ENCODE measurements around the gene TSSK2. TPM values are rescaled to one million over a fixed set of nuclear protein-coding genes. Genes with fewer than 3 reads are reported as not detected.
"Not testable (repeated sequence)": the region's sequence is repeated elsewhere in the genome, so short reads cannot be mapped to it uniquely, and the experiment has no call there.

TSSK2 gene
- polyA plus RNA-seq, 1 donor (not counting 4 experiments of a cell fraction or from before 2014, with no cell fraction given) = not detected

GRCh38 chr22:19152942-19153883, 22.1 kb downstream of the TSSK2 start:
- H3K79me2 ChIP-seq (ENCODE audit: control insufficient read depth, insufficient read depth, low read length) = no peaks in the 10 kb centered on the region
- DNase-seq (ENCODE audit: low read depth, low spot score) (no peak), FAIRE-seq (no peak)
- no peak overlapping the region for H3K9ac ChIP-seq (ENCODE audit: control insufficient read depth, extremely low read depth, insufficient read depth, low read length)
- no peak overlapping the region for H3K4me2 ChIP-seq (ENCODE audit: control insufficient read depth, extremely low read depth, insufficient read depth, low read depth, low read length)
- H2AFZ ChIP-seq (ENCODE audit: control insufficient read depth, low read length) = no peak overlapping the region
- dilution Hi-C loops (cut with MboI; ENCODE audit: extremely low pct_ligation_motif_present, low sequenced_read_pairs) = no loop called here
- no peaks in the 10 kb centered on the region for H3K9me3 ChIP-seq (ENCODE audit: control insufficient read depth, low read depth, low read length)
- H3K36me3 ChIP-seq (ENCODE audit: control insufficient read depth in 2 of 2, extremely low read depth in 1 of 2, insufficient read depth in 2 of 2, low read length in 2 of 2) = no peaks in the 10 kb centered on the region
- peaks cover 45% of the 10 kb centered on the region for H3K27me3 ChIP-seq (ENCODE audit: control insufficient read depth, extremely low read depth, insufficient read depth, low read length)
- no peak for TF ChIP-seq CTCF (optimal IDR thresholded peaks at IDR 0.05 in 1 of 3, IDR thresholded peaks at IDR 0.05 in 1 of 3, conservative IDR thresholded peaks at IDR 0.05 in 1 of 3; ENCODE audit: extremely low read depth in 1 of 3, insufficient read depth in 2 of 3, low read length in 3 of 3)
- no peak for TF ChIP-seq EZH2 (IDR thresholded peaks at IDR 0.05; ENCODE audit: low read length)
- H3K9me1 ChIP-seq (ENCODE audit: control insufficient read depth, extremely low read depth, insufficient read depth, low read length) = no peaks in the 10 kb centered on the region
- H3K4me3 ChIP-seq (ENCODE audit: control insufficient read depth in 2 of 3, extremely low read depth in 1 of 3, insufficient read depth in 2 of 3, low read depth in 1 of 3, low read length in 3 of 3) = no peak overlapping the region
- H3K4me1 ChIP-seq (ENCODE audit: control insufficient read depth, extremely low read depth, insufficient read depth, low read length) = no peaks in the 10 kb centered on the region
- no peak overlapping the region for H3K27ac ChIP-seq (ENCODE audit: control insufficient read depth, insufficient read depth, low read length)
- H4K20me1 ChIP-seq (ENCODE audit: control insufficient read depth, extremely low read depth, insufficient read depth, low read length) = no peaks in the 10 kb centered on the region

- H2AFZ ChIP-seq (ENCODE audit: control insufficient read depth, low read length); FAIRE-seq; H3K4me3 ChIP-seq (ENCODE audit: control insufficient read depth in 2 of 3, extremely low read depth in 1 of 3, insufficient read depth in 2 of 3, low read depth in 1 of 3, low read length in 3 of 3); H3K9me3 ChIP-seq (ENCODE audit: control insufficient read depth, low read depth, low read length); dilution Hi-C loops (cut with MboI; ENCODE audit: extremely low pct_ligation_motif_present, low sequenced_read_pairs); DNase-seq (ENCODE audit: low read depth, low spot score); H3K79me2 ChIP-seq (ENCODE audit: control insufficient read depth, insufficient read depth, low read length); H3K9ac ChIP-seq (ENCODE audit: control insufficient read depth, extremely low read depth, insufficient read depth, low read length); H3K9me1 ChIP-seq (ENCODE audit: control insufficient read depth, extremely low read depth, insufficient read depth, low read length); H3K4me1 ChIP-seq (ENCODE audit: control insufficient read depth, extremely low read depth, insufficient read depth, low read length); H3K27ac ChIP-seq (ENCODE audit: control insufficient read depth, insufficient read depth, low read length); H4K20me1 ChIP-seq (ENCODE audit: control insufficient read depth, extremely low read depth, insufficient read depth, low read length); H3K4me2 ChIP-seq (ENCODE audit: control insufficient read depth, extremely low read depth, insufficient read depth, low read depth, low read length); H3K36me3 ChIP-seq (ENCODE audit: control insufficient read depth in 2 of 2, extremely low read depth in 1 of 2, insufficient read depth in 2 of 2, low read length in 2 of 2): not testable (repeated sequence)
- H3K27me3 ChIP-seq (ENCODE audit: control insufficient read depth, extremely low read depth, insufficient read depth, low read length) = peaks cover 18% of the 10 kb centered on the region
Measured at GRCh38 chr22:19156109-19156508, 25.0 kb downstream of the TSSK2 start.

- dilution Hi-C loops (cut with MboI; ENCODE audit: extremely low pct_ligation_motif_present, low sequenced_read_pairs); FAIRE-seq; DNase-seq (ENCODE audit: low read depth, low spot score); H3K9me1 ChIP-seq (ENCODE audit: control insufficient read depth, extremely low read depth, insufficient read depth, low read length); H3K27me3 ChIP-seq (ENCODE audit: control insufficient read depth, extremely low read depth, insufficient read depth, low read length); H2AFZ ChIP-seq (ENCODE audit: control insufficient read depth, low read length); H3K4me3 ChIP-seq (ENCODE audit: control insufficient read depth in 2 of 3, extremely low read depth in 1 of 3, insufficient read depth in 2 of 3, low read depth in 1 of 3, low read length in 3 of 3); H3K9ac ChIP-seq (ENCODE audit: control insufficient read depth, extremely low read depth, insufficient read depth, low read length); H3K36me3 ChIP-seq (ENCODE audit: control insufficient read depth in 2 of 2, extremely low read depth in 1 of 2, insufficient read depth in 2 of 2, low read length in 2 of 2); H3K79me2 ChIP-seq (ENCODE audit: control insufficient read depth, insufficient read depth, low read length); H3K27ac ChIP-seq (ENCODE audit: control insufficient read depth, insufficient read depth, low read length); H4K20me1 ChIP-seq (ENCODE audit: control insufficient read depth, extremely low read depth, insufficient read depth, low read length); H3K9me3 ChIP-seq (ENCODE audit: control insufficient read depth, low read depth, low read length); H3K4me2 ChIP-seq (ENCODE audit: control insufficient read depth, extremely low read depth, insufficient read depth, low read depth, low read length); H3K4me1 ChIP-seq (ENCODE audit: control insufficient read depth, extremely low read depth, insufficient read depth, low read length): not testable (repeated sequence)
Measured at GRCh38 chr22:19158649-19159048, 27.5 kb downstream of the TSSK2 start.

Measured in keratinocyte (primary cell).